Esophagus squamous epithelium (tissue), 5 donors: ENCODE data around the gene GJB3. TPM values are rescaled to one million over a fixed set of nuclear protein-coding genes. Genes with fewer than 3 reads are reported as not detected.

Experiments used
- DNase-seq: peaks from one replicate; lab custom pipeline; 2025; lab: John Stamatoyannopoulos, UW
- H3K27ac ChIP-seq, 4 donors: fragments of 200-600 bp; sonication (generic); one replicate each; pipeline ENCODE4 v1.5.1; 2016 to 2019; ENCODE audit warnings: mild to moderate bottlenecking in 1 of 4
- H3K27me3 ChIP-seq, 4 donors: fragments of 200-600 bp; sonication (generic); 1 replicate in 3 of 4; 2 replicates in 1 of 4; pipeline versions ENCODE4 v1.5.1 to v1.6.0; 2017 to 2021; ENCODE audit warnings: antibody characterized with exemption in 1 of 4
- H3K36me3 ChIP-seq, 3 donors: fragments of 200-600 bp; sonication (generic); one replicate each; pipeline ENCODE4 v1.5.1; 2016 to 2019
- H3K4me1 ChIP-seq, 3 donors: fragments of 200-600 bp; sonication (generic); one replicate each; pipeline ENCODE4 v1.5.1; 2017 to 2019
- H3K4me3 ChIP-seq, 4 donors: fragments of 200-600 bp; sonication (generic); 1 replicate in 3 of 4; 2 replicates in 1 of 4; pipeline ENCODE4 v1.5.1; 2016 to 2019; ENCODE audit warnings: mild to moderate bottlenecking in 2 of 4, moderate library complexity in 1 of 4
- H3K9me3 ChIP-seq, 3 donors: fragments of 200-600 bp; sonication (generic); one replicate each; pipeline ENCODE4 v1.5.1; 2016 to 2019
- CTCF ChIP-seq, 6 experiments: fragments of 450-650 bp in 4 of 6; fragments of 200-600 bp in 2 of 6; sonication (generic) in 2 of 6; IDR thresholded peaks; one replicate each; pipeline ENCODE4 v1.5.1; 2016 to 2019; ENCODE audit warnings: antibody characterized with exemption in 6 of 6, mild to moderate bottlenecking in 4 of 6, moderate library complexity in 4 of 6
- POLR2A ChIP-seq, 4 donors: fragments of 450-650 bp; IDR thresholded peaks; one replicate each; pipeline ENCODE4 v1.6.1; 2017; ENCODE audit warnings: antibody characterized with exemption in 4 of 4, mild to moderate bottlenecking in 4 of 4, moderate library complexity in 3 of 4
- WGBS, 2 donors: methylation state at CpG; one replicate each; pipeline ENCODE4 v1.1.5; 2018; 5-methylcytosine and 5-hydroxymethylcytosine counted together
- intact Hi-C: fragments of 100-400 bp; cut with DNase I; formaldehyde crosslinking; loops from one replicate; pipeline ENCODE4 v1.15.0; 2022
- total RNA-seq, 4 donors: library from RNA; depleted of rRNA; stranded (reverse); fragments of >200 nt; gene quantifications; one replicate each; pipeline ENCODE4 v1.1.0, GENCODE V29; 2016
- donor health status: DM: yes; HTN: yes; CAD: no.

GJB3 gene
- total RNA-seq, 4 donors from 2014 or later, result 82.6 to 123 (median 94.4) TPM

GRCh38 chr1:34746785-34747637, 34.0 kb upstream of the GJB3 start:
- 62 to 72% methylated on average over 11 to 16 of the region's 18 CpGs for WGBS, 2 donors

GRCh38 chr1:34747638-34747941, 33.4 kb upstream of the GJB3 start:
- H3K9me3 ChIP-seq, result peaks cover 0 to 1% (median 0%) of the 10 kb centered on the region in 3 donors
- H3K4me1 ChIP-seq, result peaks cover 0 to under 1% (median 0%) of the 10 kb centered on the region in 3 donors
- no peaks in the 10 kb centered on the region for H3K36me3 ChIP-seq
- 78 to 93% methylated on average over 5 of the region's 6 CpGs for WGBS, 2 donors
- H3K4me3 ChIP-seq, result no peak overlapping the region
- H3K27me3 ChIP-seq, result peaks cover 0 to 11% (median 0%) of the 10 kb centered on the region in 4 donors
- no peak for DNase-seq
- no peak for TF ChIP-seq CTCF (IDR thresholded peaks at IDR 0.05)
- no peak for TF ChIP-seq POLR2A (IDR thresholded peaks at IDR 0.05)
- intact Hi-C loops, result no loop called here
- H3K27ac ChIP-seq, result no peak overlapping the region

More at GRCh38 chr1:34746785-34747637, 34.0 kb upstream of the GJB3 start:
- intact Hi-C loops, result no loop called here
- no peak overlapping the region for H3K4me3 ChIP-seq
- no peaks in the 10 kb centered on the region for H3K9me3 ChIP-seq
- H3K27ac ChIP-seq, result no peak overlapping the region
- TF ChIP-seq POLR2A (IDR thresholded peaks at IDR 0.05) (no peak), CTCF (IDR thresholded peaks at IDR 0.05) (no peak)
- H3K36me3 ChIP-seq, result no peaks in the 10 kb centered on the region
- DNase-seq, result no peak
- H3K4me1 ChIP-seq, result peaks cover 0 to 4% (median 0%) of the 10 kb centered on the region in 3 donors
- H3K27me3 ChIP-seq, result peaks cover 0 to 11% (median 0%) of the 10 kb centered on the region in 4 donors

GRCh38 chr1:34749992-34750391, 31.0 kb upstream of the GJB3 start:
- peaks cover 0 to 15% (median 11%) of the 10 kb centered on the region in 3 donors for H3K4me1 ChIP-seq
- intact Hi-C loops, result no loop called here
- no peak overlapping the region for H3K27ac ChIP-seq
- 58 to 61% methylated on average over 8 of the region's 8 CpGs for WGBS, 2 donors
- peaks cover 0 to 5% (median 0%) of the 10 kb centered on the region in 3 donors for H3K9me3 ChIP-seq
- no peaks in the 10 kb centered on the region for H3K36me3 ChIP-seq
- TF ChIP-seq POLR2A (IDR thresholded peaks at IDR 0.05), result no peak
- no peak for TF ChIP-seq CTCF (IDR thresholded peaks at IDR 0.05)
- peaks cover 0 to 14% (median 0%) of the 10 kb centered on the region in 4 donors for H3K27me3 ChIP-seq
- no peak overlapping the region for H3K4me3 ChIP-seq
- DNase-seq, result no peak

- intact Hi-C loops, result no loop called here
- no peak for TF ChIP-seq POLR2A (IDR thresholded peaks at IDR 0.05)
- TF ChIP-seq CTCF (IDR thresholded peaks at IDR 0.05), result no peak
- Histone ChIP-seq H3K4me1 (peaks cover 0 to 15% (median 11%) of the 10 kb centered on the region in 3 donors), H3K36me3 (no peaks in the 10 kb centered on the region), H3K9me3 (peaks cover 0 to 5% (median 0%) of the 10 kb centered on the region in 3 donors), H3K27me3 (peaks cover 0 to 17% (median 0%) of the 10 kb centered on the region in 4 donors), H3K4me3 (no peak overlapping the region), H3K27ac (no peak overlapping the region)
- 98 to 100% methylated on average over 1 to 5 of the region's 5 CpGs for WGBS, 2 donors
- DNase-seq, result no peak
These were observed 30.4 kb upstream of the GJB3 start for GRCh38 chr1:34750610-34751009.

- Histone ChIP-seq H3K27ac (peak overlapping the region in 3 of 4 donors; percentile 95), H3K4me1 (peaks cover 5 to 38% (median 14%) of the 10 kb centered on the region in 3 donors), H3K9me3 (peaks cover 0 to 5% (median 0%) of the 10 kb centered on the region in 3 donors), H3K27me3 (peaks cover 0 to 6% (median 0%) of the 10 kb centered on the region in 4 donors), H3K36me3 (peaks cover 0 to 13% (median 0%) of the 10 kb centered on the region in 3 donors), H3K4me3 (no peak overlapping the region)
- no peak for TF ChIP-seq CTCF (IDR thresholded peaks at IDR 0.05)
- no peak for TF ChIP-seq POLR2A (IDR thresholded peaks at IDR 0.05)
- no peak for DNase-seq
- intact Hi-C loops, result no loop called here
- 79 to 87% methylated on average over 3 of the region's 3 CpGs for WGBS, 2 donors
These were observed 27.9 kb upstream of the GJB3 start for GRCh38 chr1:34753163-34753562.
